KBM-7 (cell line): ENCODE results near the gene MKX.

Experiments
- DNase-seq: peaks from one replicate; pipeline ENCODE4 v3.0.0-alpha.2; 2015
- in situ Hi-C: fragments of 300-500 bp; cut with MboI; formaldehyde crosslinking; loops from 2 replicates; pipeline ENCODE4 v1.14.3; 2020; ENCODE audit warnings: low sequenced_read_pairs, low pct_unique_long_range_greater_than_20kb, mixed read lengths

The MKX gene

DNA sequence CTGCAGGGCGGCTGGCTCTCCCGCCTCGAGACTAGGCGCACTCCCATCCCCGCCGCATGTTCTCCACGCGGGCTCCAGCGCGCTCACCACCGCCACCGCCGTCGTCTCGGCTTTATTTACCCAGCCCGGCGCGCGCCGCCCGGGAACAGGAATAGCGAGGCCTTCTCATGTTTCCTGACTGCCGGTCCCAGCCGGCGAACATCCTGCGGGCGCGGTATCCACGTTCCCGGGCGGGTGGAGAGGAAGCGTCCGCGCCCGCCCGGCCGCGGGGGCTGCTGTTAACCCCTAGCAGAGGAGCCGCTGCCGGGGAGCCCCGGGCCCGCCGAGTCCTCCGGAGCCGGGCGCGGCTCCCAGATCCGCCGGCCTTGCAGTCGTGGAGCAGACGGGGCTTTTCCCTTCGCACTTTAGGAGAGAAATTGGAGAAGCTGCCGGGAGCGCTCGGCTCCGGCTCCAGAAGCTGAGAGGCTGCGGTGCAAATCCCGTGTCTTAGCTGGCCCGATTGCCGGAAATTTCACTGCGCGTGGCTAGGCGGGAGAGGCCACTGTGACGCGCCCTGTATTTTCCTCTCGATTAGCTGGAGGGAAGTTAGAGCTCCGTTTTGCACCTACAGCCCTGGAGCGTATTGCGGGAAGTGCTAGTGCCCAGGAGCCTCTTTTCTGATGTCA, at the start of gene MKX:
Gene MKX (minus strand): TSS at position 88 of the 665 bp plus-strand sequence. CDS start 2,404 bp downstream, outside the sequence.
- DNase-seq: no peak
- in situ Hi-C loops: no loop called here

GRCh38 chr10:27794157-27794556, 48.5 kb upstream of the MKX start:
- peak; percentile 10 for DNase-seq
- in situ Hi-C loops: no loop called here

GRCh38 chr10:27792216-27792615, 46.6 kb upstream of the MKX start:
- in situ Hi-C loops: no loop called here
- no peak for DNase-seq

DNA sequence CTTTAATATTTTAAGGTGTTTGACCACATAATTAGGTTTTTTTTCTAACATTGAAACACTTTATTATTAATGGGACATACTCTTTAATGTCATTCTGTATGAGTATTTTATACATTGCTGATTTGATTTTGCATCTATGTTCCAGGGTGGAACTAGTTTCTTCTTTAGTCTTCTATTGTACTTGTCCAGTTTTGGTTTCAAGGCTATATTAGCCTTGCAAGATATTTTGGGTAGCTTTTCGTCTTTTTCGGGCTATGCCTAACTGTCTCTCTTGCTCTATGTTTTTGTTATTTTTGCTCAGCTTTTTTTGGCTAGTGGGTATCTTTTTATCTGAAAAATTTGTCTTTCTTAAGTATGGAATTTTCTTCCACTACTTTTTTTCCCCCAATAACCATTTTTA, 38.7 kb upstream of the MKX start:
- no peak for DNase-seq
- in situ Hi-C loops: no loop called here

GRCh38 chr10:27783660-27784059, 38.0 kb upstream of the MKX start:
- in situ Hi-C loops: no loop called here
- DNase-seq: peak; percentile 43

GRCh38 chr10:27779462-27780015, 33.9 kb upstream of the MKX start:
- in situ Hi-C loops: no loop called here

DNA sequence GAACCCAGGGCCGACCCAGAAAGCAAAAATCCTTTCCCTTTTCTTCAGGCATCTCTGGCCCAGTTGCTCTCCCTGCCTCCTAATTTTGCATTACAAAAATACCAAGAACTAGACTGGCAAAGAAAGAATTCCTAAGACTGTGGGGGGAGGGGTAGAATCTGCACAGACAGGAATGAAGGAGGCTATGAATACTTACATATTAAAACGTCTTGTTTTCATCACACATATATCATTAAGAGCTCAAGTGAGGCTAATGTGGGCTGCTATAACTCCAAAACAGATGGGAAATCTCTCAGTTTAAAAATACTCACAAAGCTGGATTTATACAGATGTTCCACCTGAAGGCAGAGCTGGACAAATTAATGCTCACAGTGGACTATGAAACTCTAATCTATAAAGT, 29.2 kb upstream of the MKX start:
- in situ Hi-C loops: no loop called here
- no peak for DNase-seq

More at GRCh38 chr10:27779462-27780015, 33.9 kb upstream of the MKX start:
- no peak for DNase-seq

DNA sequence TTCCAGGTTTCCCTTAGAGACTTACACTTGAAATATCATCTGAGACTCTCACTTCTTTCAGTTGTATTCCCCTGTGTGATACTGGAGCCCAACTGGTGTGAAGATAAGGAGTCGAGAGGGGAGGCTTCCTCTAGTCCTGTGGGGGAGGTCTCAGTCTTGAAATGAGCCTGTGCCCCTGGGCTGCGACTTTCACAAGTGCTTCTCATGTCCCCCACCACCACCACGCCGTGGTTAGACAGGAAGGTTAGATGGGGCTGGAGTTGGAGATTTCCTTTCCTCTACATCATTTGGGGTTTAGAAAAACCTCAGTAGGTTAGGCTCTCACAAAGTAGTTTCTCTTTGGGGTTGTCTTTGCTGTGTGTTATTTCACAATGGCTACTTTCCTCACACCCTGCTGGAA, 25.6 kb upstream of the MKX start:
- no peak for DNase-seq

DNA sequence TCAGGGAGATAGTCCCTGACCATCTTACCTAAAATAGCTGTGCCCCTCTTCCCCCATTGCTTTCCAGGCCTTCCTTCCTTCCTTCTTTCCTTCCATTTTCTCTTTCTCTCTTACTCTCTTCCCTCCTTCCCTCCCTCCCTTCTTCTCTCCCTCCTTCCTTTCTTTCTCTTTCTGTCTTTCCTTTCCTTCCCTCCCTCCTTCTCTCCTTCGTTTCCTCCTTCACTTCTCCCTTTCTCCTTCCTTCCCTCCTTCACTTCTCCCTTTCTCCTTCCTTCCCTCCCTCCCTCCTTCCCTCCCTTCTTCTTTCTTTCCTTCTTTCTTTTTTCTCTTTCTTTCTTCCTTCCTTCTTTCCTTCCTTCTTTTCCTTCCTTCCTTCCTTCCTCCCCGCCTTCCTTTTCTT, 24.6 kb upstream of the MKX start:
- no peak for DNase-seq
- in situ Hi-C loops: no loop called here

More for the DNA sequence above, 25.6 kb upstream of the MKX start:
- in situ Hi-C loops: no loop called here

- in situ Hi-C loops: no loop called here
- no peak for DNase-seq
These were observed 15.2 kb upstream of the MKX start for GRCh38 chr10:27760867-27761266.

DNA sequence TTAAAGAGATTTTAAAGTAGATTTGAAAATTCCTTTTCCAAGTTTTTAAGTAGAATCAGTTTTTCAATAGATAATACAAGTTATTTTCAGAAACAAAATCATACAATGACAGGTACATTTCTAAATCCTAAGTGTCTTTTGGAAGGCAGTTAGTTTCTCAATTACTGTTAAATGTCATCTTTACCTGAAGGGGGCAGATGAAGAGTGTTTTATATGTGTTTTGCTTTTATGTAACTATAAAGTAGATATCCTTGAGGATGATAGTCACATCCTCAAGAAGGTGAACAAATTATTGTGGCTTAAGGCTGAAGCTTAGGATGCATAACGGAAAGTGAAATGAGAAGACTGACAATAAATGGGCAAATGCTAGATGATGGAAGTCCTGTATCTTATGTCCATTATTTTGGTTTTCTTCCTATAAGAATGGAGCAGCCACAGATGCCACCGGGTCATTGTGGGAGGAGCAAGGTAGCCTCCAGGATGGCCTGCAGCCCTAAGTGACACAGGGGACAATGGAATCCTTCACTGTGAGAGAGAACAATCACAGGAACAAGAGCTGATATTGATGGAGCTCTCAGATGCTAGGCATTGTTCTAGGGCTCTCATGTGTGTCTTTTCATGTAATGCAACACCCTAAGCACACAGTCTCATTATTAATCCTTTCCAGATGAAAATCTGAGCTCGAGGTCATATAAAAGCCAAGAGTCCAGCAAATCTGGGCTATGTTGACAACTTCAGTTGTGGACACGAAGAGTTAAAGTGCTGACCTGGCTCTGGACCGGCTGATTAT, 14.1 kb upstream of the MKX start:
- in situ Hi-C loops: no loop called here
- no peak for DNase-seq

DNA sequence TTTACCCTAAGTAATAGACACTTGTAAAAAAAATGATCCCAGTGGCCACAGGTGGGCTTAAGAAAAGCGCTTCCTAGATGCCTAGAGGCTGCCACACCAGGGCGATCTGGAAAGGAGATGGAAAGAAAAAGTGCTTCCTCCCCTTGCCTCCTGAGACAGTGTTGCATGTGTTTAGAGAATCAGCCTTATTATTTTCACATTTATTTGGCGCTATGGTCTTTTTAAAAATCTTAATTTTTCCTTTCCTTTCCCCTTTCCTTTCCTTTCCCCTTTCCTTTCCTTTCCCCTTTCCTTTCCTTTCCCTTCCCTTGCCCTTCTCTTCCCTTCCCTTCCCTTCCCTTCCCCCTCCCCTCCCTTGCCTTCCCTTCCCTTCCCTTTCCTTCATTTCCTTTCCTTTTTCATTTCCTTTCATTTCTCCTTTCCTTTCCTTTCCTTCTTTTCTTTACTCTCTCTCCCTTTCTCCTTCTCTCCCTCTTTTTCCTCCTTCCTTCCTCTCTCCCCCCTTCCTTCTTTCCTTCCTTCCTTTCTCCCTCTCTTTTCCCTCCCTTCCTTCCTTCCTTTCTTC, 7.1 kb upstream of the MKX start:
- in situ Hi-C loops: no loop called here
- DNase-seq: no peak

GRCh38 chr10:27748601-27749000, 3.0 kb upstream of the MKX start:
- DNase-seq: no peak
- in situ Hi-C loops: no loop called here

GRCh38 chr10:27747096-27747451, 1.5 kb upstream of the MKX start:
- in situ Hi-C loops: no loop called here
- no peak for DNase-seq

GRCh38 chr10:27746397-27747095, 927 bp upstream of the MKX start:
- in situ Hi-C loops: no loop called here
- DNase-seq: no peak

DNA sequence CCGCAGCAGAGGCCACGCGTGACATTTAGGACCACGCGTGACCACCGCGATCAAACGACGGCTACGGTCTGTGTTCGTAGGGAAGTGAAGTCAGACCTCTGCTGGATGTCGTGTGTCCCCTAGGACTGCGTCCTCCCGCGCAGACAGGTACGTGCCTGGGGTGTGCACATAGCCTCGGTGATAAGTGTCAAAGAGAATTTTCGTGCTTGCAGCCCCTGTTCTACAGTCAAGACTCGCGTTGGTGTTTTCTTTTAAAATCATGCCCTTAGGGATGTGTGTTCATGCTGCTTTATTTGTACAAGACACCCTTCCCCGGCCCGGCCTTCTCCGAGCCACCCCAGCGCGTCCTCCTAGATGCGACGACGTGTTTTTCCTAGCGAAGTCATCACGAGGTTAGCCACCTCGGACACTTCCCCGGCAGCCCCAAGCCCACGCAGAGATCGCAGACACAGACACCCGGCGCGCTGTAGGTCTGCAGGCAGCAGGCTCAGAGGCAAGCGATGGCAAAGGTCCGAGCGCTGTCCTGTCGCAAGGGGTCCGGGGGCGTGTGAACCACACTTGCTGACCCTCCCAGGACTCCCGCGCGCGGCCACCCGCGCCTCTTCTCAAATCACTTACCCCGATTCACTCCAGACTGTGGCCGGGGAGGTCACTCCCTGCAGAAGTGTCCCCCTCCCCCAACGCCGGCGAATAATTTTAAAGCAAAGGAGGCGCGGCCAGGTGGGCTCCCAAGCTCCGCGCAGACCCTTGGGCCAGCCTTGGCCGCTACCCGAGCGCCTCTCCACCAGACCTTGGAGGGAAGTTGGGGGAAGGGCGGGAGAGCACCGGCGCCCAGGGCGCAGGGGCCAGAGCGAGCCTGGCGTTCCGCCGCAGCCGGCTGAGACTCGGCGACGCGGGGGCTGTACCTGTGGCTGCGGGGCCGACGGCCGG, 552 bp downstream of the MKX start:
- in situ Hi-C loops: no loop called here
- no peak for DNase-seq

GRCh38 chr10:27743877-27744801, 1.5 kb downstream of the MKX start:
- in situ Hi-C loops: no loop called here
- no peak for DNase-seq
